ENCODE data around the gene CRADD. TPM values are rescaled to one million over a fixed set of nuclear protein-coding genes. Genes with fewer than 3 reads are reported as not detected.

The CRADD gene
- total and polyA plus RNA-seq, 2 donors (not counting 3 experiments of a cell fraction or from before 2014, with no cell fraction given): 11.7 to 14.5 TPM

- H3K4me2 ChIP-seq (ENCODE audit: insufficient read depth, low read length): no peak overlapping the region
- no peak for TF ChIP-seq GATA2 (IDR thresholded peaks at IDR 0.05; ENCODE audit: insufficient read depth, insufficient read length, low read depth, low read length)
- no peak for TF ChIP-seq POLR2A (IDR thresholded peaks at IDR 0.05; ENCODE audit: low read depth, low read length)
- TF ChIP-seq, protein P1, sequence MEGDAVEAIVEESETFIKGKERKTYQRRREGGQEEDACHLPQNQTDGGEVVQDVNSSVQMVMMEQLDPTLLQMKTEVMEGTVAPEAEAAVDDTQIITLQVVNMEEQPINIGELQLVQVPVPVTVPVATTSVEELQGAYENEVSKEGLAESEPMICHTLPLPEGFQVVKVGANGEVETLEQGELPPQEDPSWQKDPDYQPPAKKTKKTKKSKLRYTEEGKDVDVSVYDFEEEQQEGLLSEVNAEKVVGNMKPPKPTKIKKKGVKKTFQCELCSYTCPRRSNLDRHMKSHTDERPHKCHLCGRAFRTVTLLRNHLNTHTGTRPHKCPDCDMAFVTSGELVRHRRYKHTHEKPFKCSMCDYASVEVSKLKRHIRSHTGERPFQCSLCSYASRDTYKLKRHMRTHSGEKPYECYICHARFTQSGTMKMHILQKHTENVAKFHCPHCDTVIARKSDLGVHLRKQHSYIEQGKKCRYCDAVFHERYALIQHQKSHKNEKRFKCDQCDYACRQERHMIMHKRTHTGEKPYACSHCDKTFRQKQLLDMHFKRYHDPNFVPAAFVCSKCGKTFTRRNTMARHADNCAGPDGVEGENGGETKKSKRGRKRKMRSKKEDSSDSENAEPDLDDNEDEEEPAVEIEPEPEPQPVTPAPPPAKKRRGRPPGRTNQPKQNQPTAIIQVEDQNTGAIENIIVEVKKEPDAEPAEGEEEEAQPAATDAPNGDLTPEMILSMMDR (IDR thresholded peaks at IDR 0.05; ENCODE audit: extremely low read depth in 1 of 2, insufficient read depth in 1 of 2, low read depth in 1 of 2, low read length in 2 of 2): no peak
- TF ChIP-seq MAX (IDR thresholded peaks at IDR 0.05; ENCODE audit: insufficient read depth, insufficient read length): no peak
- TF ChIP-seq MYC (IDR thresholded peaks at IDR 0.05; ENCODE audit: low read depth, low read length): no peak
- no peak for TF ChIP-seq FOS (IDR thresholded peaks at IDR 0.05; ENCODE audit: borderline replicate concordance, insufficient read depth, low read length)
- no peak for TF ChIP-seq POLR2AphosphoS5 (IDR thresholded peaks at IDR 0.05; ENCODE audit: insufficient read depth, low read depth, low read length)
- TF ChIP-seq EZH2 (IDR thresholded peaks at IDR 0.05; ENCODE audit: borderline replicate concordance, low read depth, low read length, severe bottlenecking): no peak
- no peak for TF ChIP-seq JUN (IDR thresholded peaks at IDR 0.05; ENCODE audit: borderline replicate concordance, insufficient read depth, insufficient read length, low read depth)
- dilution Hi-C loops (cut with MboI; ENCODE audit: extremely low pct_ligation_motif_present, low sequenced_read_pairs): no loop called here
- no peaks in the 10 kb centered on the region for H3K9me1 ChIP-seq (replicated peaks; ENCODE audit: control insufficient read depth, extremely low read depth, insufficient read depth, low read length)
- ChIA-PET POLR2A (no interaction called here), CTCF (no interaction called here)
- no peaks in the 10 kb centered on the region for H3K9me3 ChIP-seq (replicated peaks; ENCODE audit: control insufficient read depth, insufficient read depth, low read length)
- intact Hi-C loops (cut with micrococcal nuclease): no loop called here
- H2AFZ ChIP-seq (ENCODE audit: low read depth, low read length): no peak overlapping the region
- no peaks in the 10 kb centered on the region for H3K36me3 ChIP-seq (ENCODE audit: control insufficient read depth in 2 of 2, extremely low read depth in 1 of 2, insufficient read depth in 2 of 2, low read length in 2 of 2)
- H3K27me3 ChIP-seq (ENCODE audit: control insufficient read depth in 2 of 2, insufficient read depth in 2 of 2, low read length in 2 of 2): no peaks in the 10 kb centered on the region
- no peaks in the 10 kb centered on the region for H3K4me1 ChIP-seq (ENCODE audit: control insufficient read depth, extremely low read depth, insufficient read depth, low read length)
- no peak overlapping the region for H3K4me3 ChIP-seq (replicated peaks in 1 of 3; ENCODE audit: insufficient read depth in 1 of 3, low read depth in 1 of 3, low read length in 3 of 3)
- BruUV-seq (replicated peaks): no TSS peak
- H3K79me2 ChIP-seq (ENCODE audit: control insufficient read depth, insufficient read depth, low read length): no peaks in the 10 kb centered on the region
- DNase-seq (ENCODE audit: low read depth, low spot score): no peak
- no peak overlapping the region for H3K27ac ChIP-seq (ENCODE audit: insufficient read depth, low read depth, low read length)
- no peak for FAIRE-seq
- no peak overlapping the region for H3K9ac ChIP-seq (replicated peaks; ENCODE audit: extremely low read depth, insufficient read depth, low read length)
- no peaks in the 10 kb centered on the region for H4K20me1 ChIP-seq (replicated peaks; ENCODE audit: control insufficient read depth, extremely low read depth, insufficient read depth, low read length)
Measured at GRCh38 chr12:93689076-93689834, 12.1 kb downstream of the CRADD start.
